ENCODE measurements around the gene EIF1. TPM values are rescaled to one million over a fixed set of nuclear protein-coding genes. Genes with fewer than 3 reads are reported as not detected.

EIF1 gene
- total and polyA plus RNA-seq, 2 of the 8 experiments (the other 6 are each of a cell fraction or from before 2014, with no cell fraction given), result 175 to 539 TPM

GRCh38 chr17:41710472-41711090 lies 21.9 kb downstream of the EIF1 start:
- Histone ChIP-seq H3K79me1 (ENCODE audit: low read depth, low read length) (no peaks in the 10 kb centered on the region), H3K27ac (ENCODE audit: low read depth, low read length) (no peak overlapping the region), H2BK12ac (ENCODE audit: low read depth, low read length) (no peak overlapping the region), H2AK5ac (ENCODE audit: low read depth, low read length) (no peak overlapping the region), H3K4me3 (ENCODE audit: extremely low read depth in 1 of 4, insufficient read depth in 2 of 4, low read depth in 3 of 4, low read length in 4 of 4) (no peak overlapping the region), H3K4ac (replicated peaks; ENCODE audit: insufficient read length, low read depth, low read length) (no peak overlapping the region), H3K36me3 (ENCODE audit: control insufficient read depth in 2 of 4, insufficient read depth in 4 of 4, low read length in 3 of 4) (no peaks in the 10 kb centered on the region), H4K91ac (replicated peaks; ENCODE audit: insufficient read length, low read length) (no peak overlapping the region), H3K23me2 (ENCODE audit: low read depth, low read length) (no peaks in the 10 kb centered on the region), H2BK20ac (ENCODE audit: low read length) (no peak overlapping the region), H4K8ac (ENCODE audit: extremely low read depth, insufficient read depth, low read length) (no peak overlapping the region), H3K9me3 (ENCODE audit: insufficient read depth in 2 of 2, low read depth in 1 of 2, low read length in 1 of 2) (peaks cover 2 to 3% of the 10 kb centered on the region in 2 experiments; a peak in 2 of 4 replicates), H2BK15ac (ENCODE audit: low read length) (no peak overlapping the region), H3K4me1 (replicated peaks in 1 of 4; ENCODE audit: control insufficient read depth in 3 of 4, insufficient read depth in 4 of 4, low read length in 3 of 4) (peaks cover 0 to 10% (median 3%) of the 10 kb centered on the region in 4 experiments; a peak in 6 of 7 replicates), H2BK120ac (replicated peaks; ENCODE audit: low read depth, low read length) (no peak overlapping the region), H3K23ac (ENCODE audit: insufficient read length) (no peak overlapping the region), H2BK5ac (ENCODE audit: low read depth, low read length) (no peak overlapping the region), H3K18ac (ENCODE audit: extremely low read depth, low read length) (no peak overlapping the region), H3K79me2 (ENCODE audit: control insufficient read depth in 1 of 2, insufficient read depth in 2 of 2, low read length in 2 of 2) (no peaks in the 10 kb centered on the region), H3K4me2 (ENCODE audit: insufficient read depth in 1 of 2, low read depth in 2 of 2, low read length in 2 of 2) (no peak overlapping the region), H3K27me3 (replicated peaks in 1 of 4; ENCODE audit: control insufficient read depth in 3 of 4, extremely low read depth in 1 of 4, insufficient read depth in 3 of 4, low read length in 3 of 4) (peaks cover 15 to 68% (median 61%) of the 10 kb centered on the region in 4 experiments), H4K20me1 (replicated peaks in 1 of 2; ENCODE audit: control insufficient read depth in 1 of 2, insufficient read depth in 2 of 2, low read length in 2 of 2) (peaks cover 2 to 4% of the 10 kb centered on the region in 2 experiments), H3K56ac (replicated peaks; ENCODE audit: insufficient read length, low read depth, low read length) (no peak overlapping the region), H4K5ac (ENCODE audit: insufficient read length, low read depth, low read length) (no peak overlapping the region), H3K9ac (replicated peaks in 1 of 4; ENCODE audit: extremely low read depth in 1 of 4, low read depth in 3 of 4, low read length in 3 of 4) (no peak overlapping the region), H2AFZ (ENCODE audit: low read length) (no peak overlapping the region), H3K14ac (ENCODE audit: insufficient read length) (no peak overlapping the region)
- POLR2A ChIA-PET (ENCODE audit: partially characterized antibody), result interaction anchor here (1.4 to 22.1 kb wide), 3 partner anchors 18 to 76 kb away, joined by 3 to 378 read pairs (median 7); partner anchors contain the start of genes EIF1 and JUP
- FAIRE-seq (no peak), DNase-seq (ENCODE audit: low read depth in 1 of 2, low spot score in 2 of 2) (no peak)
- WGBS, 2 experiments (ENCODE audit: extremely low coverage in 1 of 2, insufficient coverage in 1 of 2, insufficient read length in 1 of 2, insufficient replicate concordance in 2 of 2, low coverage in 1 of 2, low lambda C conversion rate in 2 of 2, missing lambda C conversion rate in 1 of 2), result 89% methylated on average over 8 of the region's 8 CpGs; no CpG with 5 or more reads in 1 of the 2 experiments
- CTCF ChIA-PET (ENCODE audit: partially characterized antibody), result interaction anchor here (1.9 to 3.3 kb wide), 2 partner anchors 9 to 14 kb away, joined by 7 to 11 read pairs; no protein-coding TSS in a partner anchor
- TF ChIP-seq NANOG (IDR thresholded peaks at IDR 0.05; ENCODE audit: insufficient read depth, low read depth, low read length, poor library complexity, severe bottlenecking) (no peak), CTBP2 (IDR thresholded peaks at IDR 0.05; ENCODE audit: borderline replicate concordance, insufficient read depth, insufficient read length, low read length) (no peak), TBP (IDR thresholded peaks at IDR 0.05; ENCODE audit: low read depth, low read length) (no peak), CEBPB (IDR thresholded peaks at IDR 0.05; ENCODE audit: low read depth, low read length) (no peak), RXRA (IDR thresholded peaks at IDR 0.05; ENCODE audit: insufficient read depth, low read depth, low read length) (no peak), RBBP5 (IDR thresholded peaks at IDR 0.05; ENCODE audit: borderline replicate concordance, low read depth, low read length) (no peak), RNF2 (IDR thresholded peaks at IDR 0.05; ENCODE audit: borderline replicate concordance, low read depth, low read length, missing control alignments, poor library complexity, severe bottlenecking) (no peak), GABPA (IDR thresholded peaks at IDR 0.05; ENCODE audit: borderline replicate concordance, insufficient read depth, low read length) (no peak), CREB1 (IDR thresholded peaks at IDR 0.05) (no peak), GTF2F1 (IDR thresholded peaks at IDR 0.05; ENCODE audit: borderline replicate concordance, low read depth, low read length) (no peak), SAP30 (IDR thresholded peaks at IDR 0.05; ENCODE audit: insufficient read depth, insufficient replicate concordance, low read length) (no peak), SUZ12 (IDR thresholded peaks at IDR 0.05; ENCODE audit: low read length) (no peak)
